ENCODE measurements around the gene CRNN.

DNA sequence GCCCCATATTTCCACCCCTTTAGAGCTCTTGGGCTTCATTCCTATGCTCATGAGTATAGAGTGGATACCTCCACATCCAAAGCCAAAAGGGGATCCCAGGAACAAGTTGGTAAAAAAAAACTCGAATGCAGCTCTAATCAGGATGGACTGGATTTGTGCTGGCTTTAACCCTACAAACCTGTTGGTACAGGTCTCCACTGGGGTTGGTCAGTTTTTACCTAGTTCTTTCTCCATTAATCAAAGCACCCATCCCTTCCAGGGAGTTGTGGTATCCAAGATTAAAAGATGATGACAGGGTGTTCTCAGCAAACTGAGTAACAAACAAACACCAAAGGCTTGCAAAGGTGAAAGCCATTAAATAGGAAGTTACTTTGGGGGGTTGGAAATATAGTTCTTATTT is 5.9 kb upstream of the CRNN start:
- TF ChIP-seq EP300 (IDR thresholded peaks at IDR 0.05; ENCODE audit: borderline replicate concordance) (no peak), CEBPB (IDR thresholded peaks at IDR 0.05) (no peak)

All from Ishikawa (cell line).